Measurements from ENCODE around the gene SPON2.

- TF ChIP-seq RFX5 (IDR thresholded peaks at IDR 0.05) (no peak), CTCF (IDR thresholded peaks at IDR 0.05) (no peak), USF2 (IDR thresholded peaks at IDR 0.05) (no peak), POLR2A (IDR thresholded peaks at IDR 0.05; ENCODE audit: low read length) (no peak)
Observed at GRCh38 chr4:1164956-1165545, 7.3 kb downstream of the SPON2 start.

Data from A549 (cell line).